Testis (tissue), 3 donors: ENCODE results near the gene CYP17A1. TPM values are rescaled to one million over a fixed set of nuclear protein-coding genes. Genes with fewer than 3 reads are reported as not detected.

Experiments used
- DNase-seq: peaks from one replicate; pipeline ENCODE4 v3.0.0-alpha.2; 2019
- H3K27ac ChIP-seq, 2 donors: fragments of 200-600 bp; sonication (generic); one replicate each; pipeline ENCODE4 v1.5.1; 2019
- H3K27me3 ChIP-seq: fragments of 200-600 bp; sonication (generic); one replicate; pipeline ENCODE4 v1.5.1; 2019
- H3K36me3 ChIP-seq: fragments of 200-600 bp; sonication (generic); one replicate; pipeline ENCODE4 v1.5.1; 2017; ENCODE audit warnings: low read depth; ENCODE audit errors: missing control alignments
- H3K4me1 ChIP-seq: fragments of 200-600 bp; sonication (generic); one replicate; pipeline ENCODE4 v1.5.1; 2019
- H3K4me3 ChIP-seq, 2 donors: fragments of 200-600 bp; sonication (generic); one replicate each; pipeline ENCODE4 v1.5.1; 2017 to 2019
- H3K9me3 ChIP-seq: fragments of 200-600 bp; sonication (generic); one replicate; pipeline ENCODE4 v1.5.1; 2017
- CTCF ChIP-seq, 3 experiments: fragments of 450-650 bp in 2 of 3; fragments of 200-600 bp in 1 of 3; sonication (generic) in 1 of 3; IDR thresholded peaks; one replicate each; pipeline ENCODE4 v1.5.1; 2016 to 2019; ENCODE audit warnings: antibody characterized with exemption in 3 of 3, mild to moderate bottlenecking in 2 of 3, moderate library complexity in 1 of 3
- POLR2A ChIP-seq: fragments of 450-650 bp; IDR thresholded peaks from one replicate; pipeline ENCODE4 v1.6.1; 2017; ENCODE audit warnings: antibody characterized with exemption, mild to moderate bottlenecking, moderate library complexity
- WGBS, 2 donors: methylation state at CpG; one replicate each; pipeline ENCODE4 v1.1.5; 2018; 5-methylcytosine and 5-hydroxymethylcytosine counted together
- intact Hi-C: fragments of 100-400 bp; cut with DNase I; formaldehyde crosslinking; loops from one replicate; pipeline ENCODE4 v1.15.1; 2023; ENCODE audit warnings: low total_unique reads
- polyA plus RNA-seq: library from polyadenylated mRNA; stranded (reverse); fragments of 350-450 nt; fragmentation: Illumina TruSeq; extraction: RNeasy Lipid Tissue Mini Kit (QIAGEN cat#74804); gene quantifications from one replicate; pipeline ENCODE4 v1.2.3, GENCODE V29; 2014; ENCODE audit warnings: low read depth, low replicate concordance; ENCODE audit not compliant: insufficient read depth
- small RNA-seq, 2 donors: library from RNA; depleted of rRNA; stranded (forward); fragments of <200 nt; gene quantifications; one replicate each; pipeline ENCODE3, GENCODE V24; 2016
- total RNA-seq, 2 donors: library from RNA; depleted of rRNA; stranded (reverse); fragments of >200 nt; gene quantifications; one replicate each; pipeline ENCODE4 v1.2.3, GENCODE V29; 2016

CYP17A1 gene
- total and polyA plus RNA-seq, 3 donors from 2014 or later, result 12.1 to 146 (median 15.1) TPM

- Histone ChIP-seq H3K4me3 (no peak overlapping the region), H3K27me3 (no peaks in the 10 kb centered on the region), H3K4me1 (peaks cover 86% of the 10 kb centered on the region), H3K36me3 (no peaks in the 10 kb centered on the region), H3K27ac (peak overlapping the region; percentile 56 to 91), H3K9me3 (no peaks in the 10 kb centered on the region)
- TF ChIP-seq POLR2A (no peak), CTCF (IDR thresholded peaks at IDR 0.05) (no peak)
- no peak for DNase-seq
- 35 to 66% methylated on average over 7 to 8 of the region's 8 CpGs for WGBS, 2 donors
- intact Hi-C loops, result no loop called here
Observed at GRCh38 chr10:102781090-102781920, 55.9 kb downstream of the CYP17A1 start.

Small RNA genes within 50 kb of the gene (small RNA-seq; reads per million reads assigned to genes)
- gene AS3MT (0 reads per million in 2 donors), gene RF00026 (0 reads per million in 2 donors), gene RNU6-1231P (0 reads per million in 2 donors)

Other genes starting within 250 kb of the CYP17A1 start
- gene TRIM8, start 192.9 kb downstream of the CYP17A1 start, total RNA-seq, result 100 to 1,000 TPM; 114 to 170 TPM
- gene TRIM8, start 192.9 kb downstream of the CYP17A1 start, polyA plus RNA-seq, result 69.8 TPM
- gene ARL3, start 123.0 kb downstream of the CYP17A1 start, total RNA-seq, result 10 to 100 TPM; 10.8 to 10.9 TPM
- 25.2 TPM for gene ARL3, start 123.0 kb downstream of the CYP17A1 start, polyA plus RNA-seq
- 1 to 10 TPM; 5.6 to 9.8 TPM for gene SFXN2, start 122.8 kb downstream of the CYP17A1 start, total RNA-seq
- gene SFXN2, start 122.8 kb downstream of the CYP17A1 start, polyA plus RNA-seq, result 4.4 TPM
- 100 to 1,000 TPM; 113 to 165 TPM for gene WBP1L, start 93.5 kb downstream of the CYP17A1 start, total RNA-seq
- gene WBP1L, start 93.5 kb downstream of the CYP17A1 start, polyA plus RNA-seq, result 72.4 TPM
- gene BORCS7, start 16.8 kb upstream of the CYP17A1 start, total RNA-seq, result 10 to 100 TPM; 27.1 to 41.9 TPM
- 48.1 TPM for gene BORCS7, start 16.8 kb upstream of the CYP17A1 start, polyA plus RNA-seq
- 10 to 100 TPM; 18.3 to 19.2 TPM for gene AS3MT, start 32.1 kb upstream of the CYP17A1 start, total RNA-seq
- 15.0 TPM for gene AS3MT, start 32.1 kb upstream of the CYP17A1 start, polyA plus RNA-seq
- 10 to 100 TPM; 24.2 to 30.5 TPM for gene CNNM2, start 80.9 kb upstream of the CYP17A1 start, total RNA-seq
- gene CNNM2, start 80.9 kb upstream of the CYP17A1 start, polyA plus RNA-seq, result 9.8 TPM